DMS114 treated with DMSO at 0.1 percent for 48 hours (cell line): ENCODE data around the gene TNK2.
"Not testable (repeated sequence)": the region's sequence is repeated elsewhere in the genome, so short reads cannot be mapped to it uniquely, and the experiment has no call there.

Experiments
- DNase-seq: peaks from one replicate; lab custom pipeline; 2025; ENCODE audit not compliant: unreplicated experiment; lab: John Stamatoyannopoulos, UW

Gene TNK2

DNA sequence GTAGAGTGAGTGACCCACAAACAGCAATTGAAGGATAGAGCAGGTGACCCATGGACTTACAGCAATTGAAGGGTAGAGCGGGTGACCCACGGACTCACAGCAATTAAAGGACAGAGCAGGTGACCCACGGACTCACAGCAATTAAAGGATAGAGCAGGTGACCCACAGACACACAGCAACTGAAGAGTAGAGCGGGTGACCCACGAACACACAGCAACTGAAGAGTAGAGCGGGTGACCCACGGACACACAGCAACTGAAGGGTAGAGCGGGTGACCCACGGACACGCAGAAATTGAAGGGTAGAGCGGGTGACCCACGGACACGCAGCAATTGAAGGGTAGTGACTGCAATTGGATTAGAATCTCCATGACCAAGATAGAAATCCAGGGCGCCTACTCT is 9.8 kb upstream of the TNK2 start:
- DNase-seq = no peak

DNA sequence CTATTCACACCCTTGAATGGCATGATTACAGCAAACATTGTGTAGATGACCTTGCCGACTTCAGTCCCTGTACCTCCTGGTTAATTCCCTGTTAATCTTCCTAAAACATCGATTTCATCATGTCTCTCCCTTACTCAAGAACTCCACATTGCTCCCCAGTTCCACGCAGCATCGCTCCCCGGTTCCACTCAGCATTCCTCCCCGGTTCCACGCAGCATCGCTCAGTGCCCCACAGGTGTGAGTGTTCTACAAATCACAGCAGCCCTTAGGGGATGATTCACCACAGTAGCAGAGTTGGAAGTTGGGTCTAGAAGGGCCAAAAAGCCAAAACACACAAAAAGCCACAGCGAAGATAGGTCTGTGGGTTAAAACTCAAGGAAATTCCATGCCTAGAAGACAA is 8.6 kb upstream of the TNK2 start:
- no peak for DNase-seq

GRCh38 chr3:195916291-195916690 is 7.9 kb upstream of the TNK2 start:
- DNase-seq = no peak

DNA sequence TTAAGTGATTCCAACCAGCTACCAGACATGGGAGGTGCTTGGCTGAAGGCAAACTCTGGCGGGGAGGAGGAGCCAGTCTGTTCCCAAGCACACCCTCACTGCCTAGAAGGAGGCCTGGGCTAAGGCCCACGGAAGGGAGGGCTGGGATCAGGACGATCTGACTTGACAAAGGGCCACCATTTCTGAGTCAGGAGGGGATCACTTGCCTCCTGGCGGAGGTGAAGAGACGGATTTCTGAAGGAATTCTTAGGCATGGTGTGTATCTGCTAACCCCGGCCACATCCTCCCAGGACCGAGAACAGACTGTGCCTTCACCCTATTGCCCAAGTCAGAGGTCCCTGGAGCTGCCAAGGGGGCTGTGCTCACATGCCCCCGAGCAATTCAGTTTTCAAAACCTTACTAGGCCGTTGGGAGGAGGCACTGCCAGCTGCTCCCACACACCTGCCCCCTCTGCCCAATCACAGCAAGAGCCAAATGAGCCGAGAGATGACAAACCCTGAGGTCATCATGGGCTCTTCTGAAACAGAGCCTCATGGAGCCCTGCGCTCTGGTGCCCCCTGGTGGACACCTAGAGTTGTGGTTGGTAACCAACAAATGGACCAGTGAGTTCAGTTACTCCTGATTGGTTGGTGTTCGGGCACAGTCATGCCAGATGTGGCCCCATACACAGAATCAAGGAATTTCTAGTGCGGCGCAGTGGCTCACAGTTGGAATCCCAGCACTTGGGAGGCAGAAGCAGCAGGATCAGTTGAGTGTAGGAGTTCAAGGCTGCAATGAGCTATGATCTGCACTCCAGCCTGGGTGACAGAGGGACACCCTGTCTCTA is 6.5 kb upstream of the TNK2 start:
- DNase-seq = no peak

DNA sequence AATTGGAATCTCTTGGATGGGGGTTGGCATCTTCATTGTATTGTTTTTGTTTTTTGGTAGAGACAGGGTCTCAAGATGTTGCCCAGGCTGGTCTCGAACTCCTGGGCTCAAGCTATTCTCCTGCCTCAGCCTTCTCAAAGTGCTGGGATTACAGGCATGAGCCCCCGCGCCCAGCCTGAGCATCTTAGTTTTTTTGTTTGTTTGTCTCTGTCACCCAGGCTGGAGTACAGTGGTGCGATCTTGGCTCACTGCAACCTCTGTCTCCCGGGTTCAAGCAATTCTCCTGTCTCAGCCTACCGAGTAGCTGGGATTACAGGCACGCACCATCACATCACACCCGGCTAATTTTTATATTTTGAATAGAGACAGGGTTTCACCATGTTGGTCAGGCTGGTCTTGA is 5.8 kb upstream of the TNK2 start:
- DNase-seq = not testable (repeated sequence)

GRCh38 chr3:195913382-195913781 is 5.0 kb upstream of the TNK2 start:
- no peak for DNase-seq

GRCh38 chr3:195911946-195912270 is 3.6 kb upstream of the TNK2 start:
- DNase-seq = no peak

- no peak for DNase-seq
These were observed 2.9 kb upstream of the TNK2 start for GRCh38 chr3:195911041-195911945.

- DNase-seq = no peak
These were observed 2.1 kb upstream of the TNK2 start for GRCh38 chr3:195910499-195910845.

DNA sequence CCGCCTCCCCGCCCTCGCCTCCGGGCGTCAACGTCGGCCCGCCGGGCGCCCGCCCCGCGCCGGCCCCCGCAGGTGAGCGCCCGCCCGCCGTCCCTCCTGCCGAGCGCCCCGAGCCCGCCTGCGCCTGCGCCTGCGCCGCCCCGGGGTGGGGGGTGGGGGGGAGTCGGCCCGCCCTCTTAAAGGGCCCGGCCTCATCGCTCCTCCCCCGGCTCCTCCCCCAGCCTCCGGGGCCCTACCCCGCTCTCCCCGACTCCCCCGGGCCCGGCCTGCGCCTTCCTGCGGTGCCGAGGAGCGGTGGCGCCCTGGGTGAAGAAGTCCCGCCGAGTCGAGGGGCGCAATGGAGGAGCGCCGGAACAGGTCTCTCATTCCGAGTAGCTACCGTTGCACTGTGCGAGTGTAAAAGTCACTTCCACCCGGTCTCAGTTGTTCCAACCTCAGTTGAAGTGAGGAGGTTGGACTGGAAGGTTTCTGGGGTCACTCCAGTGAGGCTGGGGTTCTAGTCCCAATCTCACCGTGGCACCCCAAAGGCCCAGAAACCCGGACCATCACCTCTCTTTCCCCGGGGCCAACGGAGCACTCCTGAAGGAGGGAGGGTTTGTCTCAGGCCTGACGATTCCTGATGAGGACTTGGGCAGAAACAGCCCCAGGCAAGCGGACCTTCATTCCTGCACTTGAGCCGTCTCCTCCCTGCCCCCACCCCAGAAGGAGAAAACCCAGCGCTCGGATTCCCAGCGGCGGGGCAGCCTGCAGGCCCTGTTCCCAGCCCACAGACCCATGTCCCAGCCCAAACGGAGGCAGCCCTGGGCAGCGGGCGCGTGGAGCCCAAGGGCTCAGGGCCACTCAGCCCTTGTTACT is 1.5 kb upstream of the TNK2 start:
- peak; percentile 56 for DNase-seq

DNA sequence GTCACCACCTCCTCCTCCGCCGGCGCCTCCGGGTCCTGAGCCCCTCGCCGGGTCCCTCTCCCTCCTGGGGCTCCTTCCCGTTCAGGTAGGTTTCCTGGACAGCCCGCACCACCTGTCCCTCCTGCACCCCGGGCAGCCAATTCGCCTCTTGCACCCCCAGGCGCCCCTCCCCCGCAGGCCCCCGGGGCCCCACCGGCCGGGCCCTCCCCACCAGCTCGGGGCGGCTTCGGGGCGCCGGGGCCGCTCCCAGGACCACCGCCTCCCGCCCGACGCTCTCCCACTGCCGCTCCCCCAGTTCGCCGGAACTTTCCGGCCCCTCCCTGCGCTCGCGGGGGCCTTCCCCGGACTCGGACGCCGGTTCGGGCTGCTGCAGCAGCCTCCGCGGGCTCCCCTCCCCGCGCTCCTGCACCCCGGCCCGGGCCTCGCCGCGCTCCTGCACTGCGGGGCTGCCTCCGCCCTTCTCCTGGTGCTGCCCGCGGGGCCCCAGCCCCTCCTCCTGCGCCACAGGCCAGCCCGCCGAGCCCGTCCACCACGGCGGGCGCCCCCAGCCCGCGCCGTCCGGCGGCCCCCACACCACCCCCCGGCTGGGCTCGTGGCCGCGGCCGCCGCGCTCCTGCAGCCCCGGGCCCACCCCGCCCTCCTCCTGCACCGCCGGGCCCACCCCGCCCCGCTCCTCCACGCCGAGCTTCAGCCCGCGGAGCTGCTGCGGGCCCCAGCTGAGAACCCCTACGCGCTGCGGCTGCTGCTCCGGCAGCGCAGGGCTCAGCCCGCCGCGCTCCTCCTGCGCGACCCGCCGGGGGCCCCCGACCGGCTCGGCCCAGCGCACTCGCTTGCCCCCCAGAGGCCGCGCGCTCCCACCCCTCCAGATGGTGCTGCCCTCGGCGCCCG is 587 bp upstream of the TNK2 start:
- DNase-seq = no peak

DNA sequence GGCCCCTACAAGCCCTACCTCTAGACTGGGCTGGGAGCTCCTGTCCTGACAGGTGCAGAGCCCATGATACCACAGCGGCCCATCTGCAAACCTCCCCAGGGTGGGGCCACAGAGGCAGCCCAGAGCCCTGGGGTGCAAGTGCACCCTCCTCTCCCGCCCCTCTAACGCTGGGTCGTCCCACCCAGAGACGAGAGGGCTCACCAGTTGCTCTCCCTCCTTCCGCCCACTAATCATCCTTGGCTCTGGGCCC is 742 bp downstream of the TNK2 start:
- DNase-seq = no peak

DNA sequence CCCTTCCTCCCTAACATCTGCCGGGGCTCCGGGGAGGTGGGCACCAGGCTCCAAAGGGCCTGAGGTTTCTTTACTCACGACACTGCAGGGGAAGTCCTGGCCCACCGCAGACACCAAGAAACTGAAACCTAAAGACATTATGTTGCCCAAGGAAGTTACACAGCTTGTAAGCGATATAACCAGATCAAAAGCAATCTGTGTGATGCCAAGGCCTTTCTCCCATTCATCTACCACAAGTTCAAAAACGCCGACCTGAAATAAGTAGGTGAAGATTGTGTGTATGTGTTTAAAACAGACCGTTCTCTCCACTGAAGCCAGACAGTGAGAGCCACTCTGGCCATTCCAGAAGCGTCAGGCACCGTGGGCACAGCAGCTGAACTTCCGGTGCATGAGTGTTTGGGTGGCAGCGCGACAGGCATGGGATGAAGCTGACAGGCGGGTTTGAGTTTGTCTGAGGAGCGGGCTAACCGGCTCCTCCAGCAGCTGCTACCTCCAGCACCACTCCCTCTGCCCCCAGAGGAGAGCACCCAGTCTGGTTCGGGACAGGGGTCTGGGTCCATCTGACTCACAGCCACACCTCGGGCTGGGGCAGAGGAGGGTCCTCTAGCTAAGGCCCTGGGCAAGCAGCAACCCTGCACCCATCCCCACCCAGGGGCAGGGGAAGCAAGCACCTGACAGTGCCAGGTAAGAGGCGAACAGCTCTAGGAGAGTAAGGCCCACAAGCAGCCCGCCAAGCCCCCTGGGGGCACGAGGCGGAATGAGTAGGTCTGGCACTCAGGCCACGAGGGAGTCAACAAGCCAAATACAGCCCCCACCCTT is 1.3 kb downstream of the TNK2 start:
- DNase-seq = no peak

DNA sequence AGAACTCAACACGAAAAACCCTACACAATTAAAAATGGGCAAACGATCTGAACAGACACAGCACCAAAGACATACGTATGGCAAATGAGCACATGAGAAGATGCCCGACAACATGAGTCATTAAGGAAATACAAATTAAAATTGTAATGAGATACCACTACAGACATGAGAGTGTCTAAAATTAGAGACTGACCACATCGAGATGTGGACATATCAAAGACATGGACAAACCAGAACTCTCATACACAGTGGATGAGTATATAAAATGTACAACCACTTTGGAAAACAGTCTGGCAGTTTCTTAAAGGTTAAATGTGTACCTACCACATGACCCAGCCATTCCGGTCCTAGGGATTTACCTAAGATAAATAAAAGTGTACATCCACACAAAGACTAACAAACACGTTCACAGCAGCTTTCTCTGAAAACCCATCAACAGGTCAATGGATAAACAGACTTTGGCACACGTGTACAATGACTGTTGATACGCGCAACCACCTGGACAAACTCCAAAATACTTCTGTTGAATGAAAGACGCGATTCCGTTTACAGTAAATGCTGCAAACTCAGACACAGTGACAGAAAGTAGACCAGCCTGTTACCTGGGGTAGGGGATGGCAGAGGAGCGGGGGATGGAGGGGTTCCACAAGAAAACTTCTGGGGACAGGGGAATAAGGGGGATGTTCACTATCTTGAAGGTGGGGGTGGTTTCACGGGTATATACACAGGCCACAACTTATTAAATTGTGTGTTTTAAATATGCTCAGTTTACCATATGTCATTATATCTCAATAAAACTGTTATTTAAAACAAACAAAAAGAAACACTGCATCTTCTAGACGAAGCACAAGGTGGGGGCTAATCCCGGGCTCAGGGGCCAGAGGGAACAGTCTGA is 2.1 kb downstream of the TNK2 start:
- DNase-seq = no peak

- DNase-seq = no peak
These were observed 4.0 kb downstream of the TNK2 start for GRCh38 chr3:195904368-195904767.

DNA sequence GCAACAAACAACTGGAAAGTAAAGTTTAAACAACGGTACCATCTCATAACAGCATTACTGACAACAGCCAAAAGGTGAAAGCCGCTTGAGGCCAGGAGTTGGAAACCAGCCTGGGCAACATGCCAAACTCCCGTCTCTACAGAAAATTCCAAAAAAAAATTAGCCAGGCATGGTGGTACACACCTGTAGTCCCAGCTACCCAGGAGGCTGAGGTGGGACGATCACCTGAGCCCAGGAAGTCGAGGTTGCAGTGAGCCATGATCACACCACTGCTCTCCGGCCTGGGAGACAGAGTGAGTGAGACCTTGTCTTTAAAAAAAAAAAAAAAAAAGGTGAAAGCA is 4.4 kb downstream of the TNK2 start:
- no peak for DNase-seq

DNA sequence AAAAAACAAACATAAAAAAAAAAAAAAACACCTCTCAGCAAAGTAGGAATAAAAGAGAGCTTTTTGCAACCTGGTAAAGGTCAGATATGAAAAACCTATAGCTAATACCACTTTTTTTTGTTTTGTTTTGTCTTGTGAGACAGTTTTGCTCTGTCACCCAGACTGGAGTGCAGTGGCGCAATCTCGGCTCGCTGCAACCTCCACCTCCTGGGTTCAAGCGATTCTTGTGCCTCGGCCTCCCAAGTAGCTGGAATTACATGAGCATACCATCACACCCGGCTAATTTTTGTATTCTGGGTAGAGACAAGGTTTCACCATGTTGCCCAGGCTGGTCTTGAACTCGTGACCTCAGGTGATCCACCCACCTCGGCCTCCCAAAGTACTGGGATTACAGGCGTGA is 5.7 kb downstream of the TNK2 start:
- not testable (repeated sequence) for DNase-seq

GRCh38 chr3:195901836-195902585 is 6.3 kb downstream of the TNK2 start:
- DNase-seq = not testable (repeated sequence)
